Ramos (cell line): ENCODE results near the gene PNMA1.

ENCODE experiments used
- in situ Hi-C: fragments of 300-500 bp; cut with MboI; formaldehyde crosslinking; loops from one replicate; pipeline ENCODE4 v1.14.3; 2022; ENCODE audit warnings: low sequenced_read_pairs; ENCODE audit not compliant: unreplicated experiment

Gene PNMA1, protein sequence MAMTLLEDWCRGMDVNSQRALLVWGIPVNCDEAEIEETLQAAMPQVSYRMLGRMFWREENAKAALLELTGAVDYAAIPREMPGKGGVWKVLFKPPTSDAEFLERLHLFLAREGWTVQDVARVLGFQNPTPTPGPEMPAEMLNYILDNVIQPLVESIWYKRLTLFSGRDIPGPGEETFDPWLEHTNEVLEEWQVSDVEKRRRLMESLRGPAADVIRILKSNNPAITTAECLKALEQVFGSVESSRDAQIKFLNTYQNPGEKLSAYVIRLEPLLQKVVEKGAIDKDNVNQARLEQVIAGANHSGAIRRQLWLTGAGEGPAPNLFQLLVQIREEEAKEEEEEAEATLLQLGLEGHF

DNA sequence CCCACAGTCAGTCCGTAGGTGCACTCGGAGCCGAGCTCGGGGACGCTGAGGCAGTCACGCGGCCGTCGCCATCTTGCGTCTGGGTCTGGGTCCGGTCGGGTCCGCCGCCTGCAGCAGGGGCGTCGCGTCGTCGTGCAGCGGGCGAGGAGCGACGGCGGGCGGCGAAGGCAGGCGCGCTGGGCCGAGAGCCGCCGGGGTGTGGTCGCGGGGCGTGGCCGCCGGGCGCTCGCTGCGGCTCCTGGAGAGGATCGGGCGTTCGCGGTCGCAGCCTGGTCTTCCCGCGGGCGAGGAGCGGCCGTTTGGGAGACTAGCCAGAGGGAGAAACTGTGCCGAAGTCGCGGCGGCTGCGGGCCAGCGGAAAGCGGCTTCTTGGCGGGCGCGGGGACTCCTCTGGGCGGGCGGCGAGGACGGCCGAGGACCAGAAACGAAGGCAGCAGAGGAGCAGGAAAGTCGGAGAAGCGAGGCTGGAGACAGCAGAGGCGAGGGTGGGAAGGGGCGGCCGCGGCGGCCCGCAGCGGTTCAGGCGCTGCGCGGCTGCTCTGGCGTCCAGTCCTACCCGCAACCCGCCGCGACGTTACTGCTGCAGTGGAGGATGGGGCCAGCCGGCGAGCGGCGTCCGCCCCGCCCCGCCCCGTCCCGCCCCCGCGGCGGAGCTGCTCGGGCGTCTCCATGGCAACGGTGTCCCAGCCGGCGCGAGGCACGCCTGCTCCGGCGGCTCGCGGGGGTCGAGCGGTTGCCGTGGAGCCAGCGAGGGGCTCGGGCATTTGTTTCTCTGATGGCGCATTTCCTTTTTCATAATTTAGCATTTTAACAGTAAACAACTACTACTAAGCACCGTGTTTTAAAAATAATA is at the start of gene PNMA1:
Gene PNMA1, minus strand, starts transcription at position 582 of the 853 bp plus-strand sequence. CDS start 745 bp downstream, outside the sequence.
- in situ Hi-C loops: no loop called here

DNA sequence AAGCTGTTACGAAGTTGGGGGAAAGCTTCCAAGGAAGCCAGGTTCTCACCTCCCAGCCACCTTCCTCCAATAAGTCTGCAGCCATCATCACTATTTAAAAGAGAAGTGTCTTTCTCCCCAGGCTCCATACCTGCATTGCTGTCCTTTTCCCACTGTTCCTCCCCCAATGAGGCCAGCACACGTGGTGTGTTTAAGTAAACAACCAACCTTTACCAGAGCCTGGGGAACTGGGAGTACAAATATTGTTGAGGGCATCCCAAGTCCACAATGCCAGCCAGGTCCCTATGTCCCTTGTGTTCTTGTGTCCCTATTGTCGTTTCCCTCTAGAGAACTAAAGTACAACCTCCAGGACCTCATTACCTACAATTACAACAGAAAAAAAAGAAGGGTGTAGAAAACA is 49.2 kb upstream of the PNMA1 start:
- in situ Hi-C loops: loop anchor here (25.0 kb wide), 1 partner anchor 1699 kb away; no protein-coding TSS in a partner anchor

DNA sequence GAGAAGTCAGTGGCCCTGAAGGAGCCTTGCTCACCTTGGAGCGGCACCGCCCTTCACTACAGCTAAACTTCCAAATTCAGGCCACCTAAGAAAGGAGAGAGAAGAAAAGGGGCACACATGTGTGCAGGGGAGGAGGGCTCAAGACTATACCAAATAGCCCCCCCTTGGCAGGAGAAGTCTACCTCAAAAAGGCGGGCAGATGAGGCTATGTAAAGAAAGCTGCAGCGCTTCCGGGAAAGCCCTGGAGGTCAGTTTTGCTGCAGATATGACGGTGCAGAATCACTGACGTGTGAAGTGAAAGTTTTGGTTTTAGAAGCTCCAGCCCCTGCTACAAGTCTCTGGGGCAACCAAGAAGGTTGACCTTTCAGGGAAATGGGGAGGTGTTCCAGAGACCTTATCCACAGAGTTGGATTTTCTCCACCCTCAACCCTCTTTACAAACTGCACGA is 48.2 kb upstream of the PNMA1 start:
- in situ Hi-C loops: loop anchor here (25.0 kb wide), 1 partner anchor 1700 kb away; no protein-coding TSS in a partner anchor

DNA sequence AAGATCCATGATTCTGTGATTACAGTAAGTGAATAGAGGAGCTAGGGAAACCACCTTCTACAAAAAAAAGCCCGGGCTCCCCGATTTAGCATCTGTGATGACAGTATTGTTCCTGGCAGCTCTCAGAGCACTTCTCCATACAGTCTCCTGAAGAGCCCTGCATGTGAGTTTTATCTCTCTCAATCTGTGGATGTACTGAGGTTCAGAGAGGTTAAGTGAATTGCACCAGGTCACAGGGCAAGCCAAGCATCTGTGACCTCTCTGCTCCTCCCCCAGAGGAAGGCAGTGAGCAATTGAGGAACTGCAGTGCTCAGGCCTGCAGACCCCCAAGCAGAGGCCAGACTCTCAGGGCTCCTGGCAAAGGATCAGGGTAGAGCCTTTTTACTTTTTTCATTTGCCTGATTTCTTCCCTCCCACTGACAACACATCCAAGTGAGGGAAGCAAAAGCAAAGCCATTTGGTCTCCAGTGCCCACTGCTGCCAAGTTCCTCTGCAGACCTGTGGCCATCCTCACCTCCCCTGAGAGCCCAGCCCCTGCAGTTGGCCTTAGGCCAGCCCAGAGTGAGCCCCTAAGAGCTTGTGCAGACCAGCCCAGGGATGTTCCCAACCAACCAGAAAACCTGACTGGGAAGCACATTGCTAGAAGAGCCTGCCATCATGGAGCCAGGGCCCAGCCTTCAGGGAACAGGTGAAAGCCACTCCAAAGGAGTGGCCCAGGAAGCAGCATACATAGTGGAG is 47.6 kb upstream of the PNMA1 start:
- in situ Hi-C loops: loop anchor here (25.0 kb wide), 1 partner anchor 1701 kb away; no protein-coding TSS in a partner anchor

DNA sequence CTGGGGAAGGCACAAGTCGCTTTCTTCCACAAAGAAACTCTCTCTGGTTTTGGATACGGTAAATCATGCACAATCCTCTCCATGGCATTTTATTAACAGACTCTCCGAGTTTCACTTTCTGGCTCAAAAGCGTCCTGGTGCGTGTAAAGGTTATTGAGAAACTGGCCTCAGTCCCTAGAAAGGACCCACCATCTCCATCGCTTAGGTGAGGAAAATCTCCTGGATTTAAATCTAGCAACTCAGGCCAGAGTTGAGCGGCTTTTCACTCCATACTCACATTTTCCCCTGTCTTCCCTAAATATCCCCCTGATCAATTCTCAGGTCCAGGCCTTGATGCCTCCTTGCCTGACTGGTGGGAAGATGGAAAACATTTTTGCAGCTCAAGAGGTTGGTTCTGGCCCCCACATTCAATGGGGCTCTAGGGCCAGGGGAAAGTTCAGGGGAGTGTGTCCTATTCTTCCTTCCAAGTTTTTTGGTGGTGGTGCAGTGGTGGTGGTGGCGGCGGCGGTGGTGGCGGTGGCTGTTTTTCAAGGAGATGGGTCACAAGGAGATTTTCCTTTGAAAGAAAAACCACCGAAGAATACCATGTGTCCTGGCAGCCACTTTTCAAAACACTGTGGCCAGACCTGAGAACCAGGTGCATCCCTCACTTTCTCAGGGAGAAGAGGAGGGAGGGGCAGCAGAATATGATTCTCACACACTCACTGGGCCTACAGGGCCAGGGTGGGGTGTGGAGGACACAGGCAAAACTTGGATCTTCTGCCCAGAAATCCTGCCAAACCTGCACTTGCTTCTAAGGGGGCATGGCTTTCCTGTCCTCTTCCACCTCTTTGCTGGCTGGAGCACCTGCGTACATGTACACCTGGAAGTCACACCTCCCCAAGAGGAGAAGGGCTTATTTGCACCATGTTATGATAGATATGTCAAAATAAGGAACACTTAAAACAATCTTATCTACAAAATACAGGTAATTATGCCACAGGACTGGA is 46.7 kb upstream of the PNMA1 start:
- in situ Hi-C loops: loop anchor here (25.0 kb wide), 1 partner anchor 1701 kb away; no protein-coding TSS in a partner anchor

DNA sequence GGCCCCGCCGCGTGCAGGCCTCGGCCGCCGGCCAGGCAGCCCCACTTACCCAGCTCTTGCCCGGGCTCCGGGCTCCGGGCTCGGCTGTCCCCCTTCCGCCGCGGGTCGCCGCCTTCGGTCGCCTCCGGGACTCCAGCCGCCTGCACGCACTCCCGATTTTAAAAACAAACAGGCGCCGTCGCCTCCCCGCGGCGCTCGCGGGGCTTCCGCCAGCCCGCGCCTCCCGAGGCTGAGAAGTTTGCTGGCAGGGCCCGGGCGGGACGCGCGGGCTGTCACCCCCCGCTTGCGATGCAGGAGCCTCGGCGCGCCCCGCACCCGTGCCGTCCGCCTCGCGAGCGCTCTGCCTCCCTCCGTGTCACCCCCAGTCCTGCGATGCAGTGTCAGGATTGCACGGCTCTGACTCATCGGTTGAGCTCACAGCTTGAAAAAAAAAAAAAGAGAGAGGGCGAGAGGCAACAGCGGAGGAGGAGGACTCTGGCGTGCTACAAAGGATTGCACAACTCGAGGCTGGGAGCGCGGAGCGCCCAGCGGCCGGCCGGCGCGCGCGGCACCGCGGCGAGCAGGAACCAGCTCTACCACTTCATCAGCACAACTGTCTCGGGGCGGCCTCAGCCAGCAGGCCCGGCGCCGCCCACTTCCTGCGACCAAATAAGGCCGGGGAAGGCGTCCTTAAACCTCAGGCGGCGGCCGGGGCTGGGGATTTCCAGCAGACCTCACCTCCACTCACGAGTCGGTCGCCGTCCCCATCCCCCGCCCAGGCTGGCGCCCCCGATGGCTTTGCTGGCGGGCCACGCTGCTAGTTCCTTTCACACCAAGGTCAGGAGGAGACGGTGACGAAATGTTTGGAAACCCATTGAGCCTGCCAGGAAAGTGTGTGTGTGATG is 45.8 kb upstream of the PNMA1 start:
- in situ Hi-C loops: loop anchor here (25.0 kb wide), 1 partner anchor 1702 kb away; no protein-coding TSS in a partner anchor

DNA sequence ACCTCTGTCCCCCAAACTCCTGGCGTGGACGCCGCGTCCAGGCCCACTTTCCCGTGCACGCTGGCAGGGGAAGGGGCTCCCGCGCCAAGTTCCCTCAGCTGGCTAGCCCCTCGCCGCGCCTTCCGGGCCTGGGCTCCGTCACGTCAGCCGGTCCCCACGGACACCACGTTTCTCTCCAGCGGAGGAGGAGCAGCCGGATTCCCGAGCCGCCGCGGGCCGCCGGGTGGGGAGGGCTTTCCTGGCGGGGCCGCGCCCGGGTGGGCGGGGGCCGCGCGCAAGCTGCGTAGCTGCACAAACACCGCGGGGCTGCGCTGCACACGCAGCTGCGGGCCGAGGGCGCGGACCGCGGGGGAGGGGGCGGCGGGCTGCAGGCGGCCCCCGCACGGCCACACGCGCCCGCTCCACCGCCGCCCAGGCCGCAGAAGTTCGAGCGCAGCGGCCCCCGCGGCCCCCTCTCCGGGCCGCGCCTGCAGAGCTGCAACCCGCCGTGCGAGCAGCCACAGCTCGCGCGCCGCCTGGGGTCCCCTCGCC is 45.1 kb upstream of the PNMA1 start:
- in situ Hi-C loops: loop anchor here (25.0 kb wide), 1 partner anchor 1703 kb away; no protein-coding TSS in a partner anchor

DNA sequence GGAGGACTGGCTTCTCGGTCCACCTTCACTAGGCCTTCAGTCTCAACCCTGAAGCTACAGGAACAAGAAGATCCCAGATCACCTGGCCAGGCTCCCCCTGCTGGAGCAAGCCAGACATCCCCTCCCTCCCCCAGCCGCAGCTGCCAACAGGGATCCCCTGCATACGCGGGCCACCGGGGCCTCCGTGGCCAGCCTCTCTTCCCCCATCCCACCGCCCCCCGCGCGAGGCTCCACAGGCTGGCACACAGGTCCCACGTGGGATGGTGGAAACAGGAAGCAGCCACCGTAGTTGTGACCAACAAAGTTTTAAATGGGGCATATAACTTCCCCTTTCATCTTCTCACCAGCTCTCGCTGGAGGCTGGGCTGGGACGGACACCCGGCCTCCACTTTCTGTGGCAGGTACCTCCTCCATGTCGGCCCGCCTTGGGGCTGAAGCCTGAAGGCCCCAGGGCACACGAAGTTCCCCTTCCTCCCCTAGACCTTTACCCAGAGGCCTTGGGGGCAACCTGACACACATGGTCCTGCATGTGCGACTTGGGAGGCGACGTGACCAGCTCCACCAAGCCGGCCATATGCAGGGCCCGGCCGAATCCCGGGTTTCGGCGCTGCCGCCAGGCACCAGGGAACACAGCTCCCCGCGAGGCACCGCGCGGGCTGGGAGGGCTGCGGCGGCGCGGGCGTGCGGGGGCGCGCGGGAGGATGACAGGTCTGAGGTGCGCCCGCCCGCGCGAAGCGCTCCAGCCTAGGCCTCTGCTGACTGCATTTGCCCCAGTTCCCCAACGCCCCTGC is 44.4 kb upstream of the PNMA1 start:
- in situ Hi-C loops: loop anchor here (25.0 kb wide), 1 partner anchor 1704 kb away; no protein-coding TSS in a partner anchor

DNA sequence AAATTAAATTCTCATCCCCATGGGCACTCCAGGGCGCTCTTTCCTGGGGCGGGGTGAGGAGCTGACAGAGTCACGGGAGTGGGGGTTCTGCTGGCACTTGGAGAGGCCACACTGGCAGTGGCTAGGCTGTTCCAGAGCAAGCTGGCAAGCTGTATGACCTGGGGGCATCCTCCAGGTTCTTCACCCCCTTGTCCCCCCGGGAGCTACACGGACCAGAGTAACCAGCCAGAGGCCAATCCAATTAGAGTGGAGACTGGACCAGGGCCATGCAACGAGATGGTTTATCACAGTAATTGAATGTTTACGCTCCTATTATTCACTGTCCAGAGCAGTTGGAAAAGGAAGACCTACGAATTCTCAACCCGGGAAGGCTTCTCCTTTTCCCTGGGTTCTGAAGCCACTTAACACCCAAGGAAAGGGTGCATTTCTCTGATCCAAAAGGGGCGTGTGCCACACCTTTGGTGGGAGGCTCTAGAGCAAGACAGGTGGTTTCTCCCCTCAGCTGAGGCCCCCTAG is 43.8 kb upstream of the PNMA1 start:
- in situ Hi-C loops: loop anchor here (25.0 kb wide), 1 partner anchor 1704 kb away; no protein-coding TSS in a partner anchor

DNA sequence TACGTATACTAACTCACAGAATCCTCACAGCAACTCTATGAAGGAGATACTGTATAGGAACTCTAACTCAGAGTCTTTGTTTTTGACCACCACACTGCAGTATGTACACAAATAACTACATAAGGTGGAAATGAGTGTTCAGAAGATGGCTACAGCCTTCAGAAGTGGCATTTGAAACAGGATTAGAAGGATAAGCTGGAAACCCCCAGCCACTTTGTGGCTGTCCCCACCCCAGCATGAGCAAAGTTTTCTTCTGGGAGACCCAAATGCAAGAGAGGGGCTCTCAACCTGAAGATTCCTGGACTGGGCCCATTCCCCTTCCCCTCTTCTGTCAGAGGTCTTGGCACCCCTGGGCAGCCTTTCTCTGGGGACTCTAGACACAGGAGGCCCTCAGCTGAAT is 43.2 kb upstream of the PNMA1 start:
- in situ Hi-C loops: loop anchor here (25.0 kb wide), 1 partner anchor 1705 kb away; no protein-coding TSS in a partner anchor

DNA sequence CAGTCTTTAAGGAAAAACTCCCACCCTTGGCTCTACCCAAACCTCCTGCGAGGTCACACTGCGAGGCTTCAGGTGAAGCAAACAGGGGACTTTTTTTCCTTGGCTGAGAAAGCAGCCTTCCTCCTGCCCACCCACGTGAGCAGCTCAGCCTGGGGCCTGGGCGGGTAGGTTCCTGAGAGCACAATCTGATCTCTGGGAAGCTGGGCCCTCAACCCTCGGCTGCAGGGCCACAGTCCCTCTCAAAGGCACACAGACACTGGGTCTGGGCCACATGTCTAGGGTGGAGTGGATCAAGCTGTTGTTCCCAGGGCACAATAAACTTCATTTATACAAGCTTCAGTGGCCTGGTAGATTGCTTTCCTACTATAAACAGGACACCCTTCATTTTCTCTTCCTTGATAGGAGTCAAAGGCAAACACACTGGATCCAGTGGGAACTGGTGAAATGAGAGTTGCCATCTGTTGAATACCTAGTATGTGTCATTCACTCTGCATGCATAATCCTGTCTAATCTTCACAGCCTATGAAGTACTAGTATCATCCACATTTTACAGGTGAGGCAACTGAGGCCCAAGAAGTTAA is 41.3 kb upstream of the PNMA1 start:
- in situ Hi-C loops: loop anchor here (25.0 kb wide), 1 partner anchor 1707 kb away; no protein-coding TSS in a partner anchor

DNA sequence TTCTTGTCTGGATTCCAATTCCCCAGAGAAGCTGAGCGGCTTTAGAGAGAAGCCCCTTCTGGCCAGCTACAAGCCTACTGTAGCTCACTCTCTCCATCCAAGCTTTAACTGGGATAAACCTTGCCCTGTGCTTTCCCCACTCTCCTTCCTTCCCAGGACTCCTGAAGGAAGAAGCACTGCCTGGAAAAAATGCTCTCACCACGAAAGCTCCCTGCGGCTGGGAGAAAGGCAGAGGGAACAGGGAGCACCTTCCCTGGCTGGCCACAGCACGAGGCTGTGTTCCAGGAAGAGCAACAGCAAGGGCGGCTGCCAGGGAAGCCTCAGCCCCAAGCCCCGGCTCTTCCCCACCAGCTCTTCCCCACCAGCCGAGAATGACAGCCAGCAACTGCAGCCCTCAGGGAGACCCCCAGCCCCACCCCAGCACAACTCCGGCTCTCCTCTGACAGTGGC is 40.8 kb upstream of the PNMA1 start:
- in situ Hi-C loops: loop anchor here (25.0 kb wide), 1 partner anchor 1707 kb away; no protein-coding TSS in a partner anchor

DNA sequence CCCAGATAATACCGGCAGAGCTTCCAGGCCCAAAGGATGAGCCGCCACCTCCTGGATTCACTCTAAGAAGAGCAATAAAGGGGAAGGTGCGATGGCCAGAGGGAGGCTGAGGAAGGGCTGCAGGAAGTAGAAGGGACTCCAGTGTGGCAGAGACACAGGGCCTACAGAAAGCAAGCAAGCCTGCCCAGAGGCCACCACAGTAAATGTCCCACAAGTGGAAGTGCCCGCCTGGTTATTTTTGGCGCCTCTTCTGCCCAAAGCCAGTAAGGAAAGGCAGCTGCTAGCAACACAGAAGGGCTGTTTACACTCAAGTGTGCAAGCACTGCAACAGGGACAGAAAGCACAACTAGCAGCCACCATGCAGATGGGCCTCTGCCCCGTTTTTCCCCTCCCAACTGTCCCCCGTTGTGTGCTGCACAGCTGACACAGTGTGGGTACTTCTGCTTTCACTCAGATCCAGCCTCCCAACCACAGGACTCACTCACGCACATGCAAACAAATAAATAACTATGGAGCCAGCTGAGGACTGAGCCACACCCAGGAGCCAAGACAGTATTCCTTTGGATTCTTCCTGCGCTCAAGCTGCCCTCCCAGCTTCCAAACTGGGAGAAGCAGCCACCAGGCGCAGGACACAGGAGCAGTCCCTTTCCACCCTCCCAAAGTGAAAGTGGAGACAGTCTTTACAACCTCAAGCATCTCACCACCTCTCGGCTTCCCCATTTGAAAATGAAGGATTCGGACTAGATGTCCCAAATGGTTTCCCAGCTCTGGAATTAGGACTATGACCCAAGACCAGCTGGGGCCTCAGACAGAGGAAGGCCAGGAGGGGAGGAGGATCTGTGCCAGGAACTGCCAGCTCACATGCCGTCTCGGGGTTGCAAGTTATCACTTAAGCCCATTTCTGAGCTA is 40.0 kb upstream of the PNMA1 start:
- in situ Hi-C loops: loop anchor here (25.0 kb wide), 1 partner anchor 1708 kb away; no protein-coding TSS in a partner anchor

DNA sequence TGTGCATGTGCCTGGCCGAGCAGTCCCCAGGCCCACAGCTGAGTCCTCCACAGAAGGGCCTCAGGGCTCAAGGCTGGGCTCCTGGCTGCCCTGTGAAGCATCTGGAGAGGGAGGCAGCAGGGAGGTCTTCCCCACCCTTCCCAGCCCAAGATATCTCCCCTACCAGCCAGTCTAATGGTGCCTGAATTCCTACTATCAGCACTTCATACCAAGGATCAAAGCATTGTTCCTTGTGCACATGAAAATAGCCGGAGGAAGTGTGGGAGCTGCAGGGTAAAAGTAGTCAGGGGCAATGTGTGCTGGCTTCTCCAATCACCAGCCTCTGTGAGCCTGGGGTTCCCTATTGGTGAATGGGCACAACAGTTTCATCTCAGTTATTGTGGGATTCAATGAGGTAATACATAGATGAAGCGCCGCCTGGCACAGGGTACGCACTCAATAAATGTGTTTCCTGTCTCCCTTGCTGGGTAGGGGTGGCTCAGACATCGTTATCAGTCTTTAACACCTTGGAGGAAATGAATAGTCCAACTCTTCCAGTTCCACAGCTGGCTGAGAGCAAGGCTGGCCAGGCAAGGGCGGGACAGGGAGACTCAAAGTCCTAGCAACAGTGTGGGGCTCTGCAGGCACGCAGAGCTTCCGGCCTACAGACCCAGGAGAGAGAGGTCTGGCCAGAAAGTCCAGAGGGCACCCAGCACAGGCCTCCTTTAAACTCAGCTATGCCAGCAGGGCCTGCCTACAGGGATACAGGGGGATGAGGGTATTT is 39.1 kb upstream of the PNMA1 start:
- in situ Hi-C loops: loop anchor here (25.0 kb wide), 1 partner anchor 1709 kb away; no protein-coding TSS in a partner anchor
